ENCODE results near the gene CHPF. TPM values are rescaled to one million over a fixed set of nuclear protein-coding genes. Genes with fewer than 3 reads are reported as not detected.

Gene CHPF
- polyA plus RNA-seq, 1 donor, result 20.3 TPM

DNA sequence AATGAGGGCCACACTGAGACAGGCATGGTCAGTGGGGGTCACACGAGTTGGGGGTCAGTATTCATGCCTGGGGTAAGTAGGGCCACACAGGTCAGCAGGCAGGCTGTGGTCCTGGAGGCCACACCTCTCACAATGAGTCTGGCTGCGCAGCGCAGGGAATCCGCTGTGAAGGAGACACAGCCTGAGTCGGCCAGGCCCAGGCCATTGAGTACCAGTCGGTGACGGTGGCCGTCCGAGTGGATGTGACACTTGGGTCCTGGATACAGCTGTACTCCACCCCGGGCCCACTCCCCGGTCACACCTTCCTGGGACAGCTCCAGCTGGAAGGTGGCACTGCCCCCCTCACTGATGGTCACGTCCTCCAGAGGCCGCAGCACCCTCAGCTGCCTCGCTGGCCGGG is 10.7 kb upstream of the CHPF start:
- DNase-seq, result no peak

DNA sequence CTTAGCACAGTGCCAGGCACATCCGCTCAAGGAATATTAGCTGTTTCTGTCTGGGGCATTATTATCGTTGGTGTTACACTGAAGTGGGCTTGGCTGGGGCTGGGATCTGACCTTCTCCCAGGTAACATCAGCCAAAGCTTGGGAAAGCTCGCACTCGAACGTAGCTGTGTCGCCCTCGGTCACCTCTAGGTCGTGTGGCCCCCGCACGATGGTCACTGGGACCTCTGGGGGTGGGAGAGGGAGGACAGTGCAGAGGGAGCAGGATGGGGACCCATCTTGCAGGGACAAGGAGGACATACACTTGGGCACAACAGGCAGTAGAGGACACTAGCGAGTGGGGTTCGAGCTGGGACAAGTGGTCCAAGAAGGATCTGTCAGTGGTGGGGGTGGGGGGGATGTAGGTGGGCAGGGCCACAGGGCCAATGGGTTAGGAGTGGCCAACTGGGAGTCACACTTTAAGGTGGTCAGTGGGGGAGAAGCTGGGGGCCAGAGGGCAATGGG is 9.9 kb upstream of the CHPF start:
- DNase-seq, result no peak

DNA sequence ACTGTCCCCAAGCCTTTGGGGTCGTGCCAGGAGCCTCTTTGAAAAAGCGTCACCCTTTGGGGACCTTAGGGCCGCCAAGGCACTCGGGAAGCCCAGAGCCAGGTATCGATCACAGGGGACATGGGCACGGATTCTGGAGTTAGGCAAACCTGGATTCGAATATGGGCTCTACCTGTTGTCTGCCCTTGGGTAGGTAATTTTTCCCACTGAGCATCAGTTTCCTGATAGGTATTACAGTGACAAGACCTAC is 9.5 kb upstream of the CHPF start:
- DNase-seq, result no peak

DNA sequence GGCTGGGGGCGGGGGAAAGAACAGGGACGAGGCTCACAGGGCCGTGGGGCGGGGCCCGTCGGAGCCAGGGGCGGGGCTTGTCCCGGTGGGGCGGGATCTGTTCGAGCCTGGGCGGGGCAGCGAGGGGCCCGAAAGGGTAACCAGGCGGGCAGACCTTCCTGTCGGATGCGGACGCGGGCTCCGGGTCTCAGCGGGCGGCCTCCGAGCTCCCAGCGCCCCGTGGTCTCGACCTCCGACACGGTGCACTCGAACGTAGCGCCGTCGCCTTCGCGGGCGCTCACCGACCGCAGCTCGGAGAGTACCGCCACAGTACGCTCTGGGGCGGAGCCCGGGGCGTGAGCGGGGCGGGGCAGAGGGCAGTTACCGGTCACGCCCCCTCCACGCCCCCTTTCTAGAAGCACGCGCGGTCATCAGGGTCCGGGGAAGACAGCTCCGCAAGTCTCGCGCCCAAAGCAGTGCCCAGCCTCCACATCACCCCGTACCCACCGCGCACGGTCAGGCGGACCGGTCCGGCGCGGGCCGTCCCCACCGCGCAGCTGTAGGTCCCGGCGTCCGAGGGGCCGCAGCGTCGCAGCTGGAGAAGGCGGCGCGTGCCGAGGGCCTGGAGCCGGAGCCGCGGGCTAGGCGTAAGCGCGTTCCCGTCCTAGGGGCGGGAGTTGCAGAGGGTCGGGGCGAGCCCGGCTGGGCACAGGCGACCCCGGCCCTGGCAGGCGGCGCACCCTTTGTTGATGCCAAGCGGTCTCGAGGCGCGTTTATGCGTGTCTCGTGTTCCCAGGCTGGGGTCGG is 9.0 kb upstream of the CHPF start:
- DNase-seq, result peak; percentile 84

DNA sequence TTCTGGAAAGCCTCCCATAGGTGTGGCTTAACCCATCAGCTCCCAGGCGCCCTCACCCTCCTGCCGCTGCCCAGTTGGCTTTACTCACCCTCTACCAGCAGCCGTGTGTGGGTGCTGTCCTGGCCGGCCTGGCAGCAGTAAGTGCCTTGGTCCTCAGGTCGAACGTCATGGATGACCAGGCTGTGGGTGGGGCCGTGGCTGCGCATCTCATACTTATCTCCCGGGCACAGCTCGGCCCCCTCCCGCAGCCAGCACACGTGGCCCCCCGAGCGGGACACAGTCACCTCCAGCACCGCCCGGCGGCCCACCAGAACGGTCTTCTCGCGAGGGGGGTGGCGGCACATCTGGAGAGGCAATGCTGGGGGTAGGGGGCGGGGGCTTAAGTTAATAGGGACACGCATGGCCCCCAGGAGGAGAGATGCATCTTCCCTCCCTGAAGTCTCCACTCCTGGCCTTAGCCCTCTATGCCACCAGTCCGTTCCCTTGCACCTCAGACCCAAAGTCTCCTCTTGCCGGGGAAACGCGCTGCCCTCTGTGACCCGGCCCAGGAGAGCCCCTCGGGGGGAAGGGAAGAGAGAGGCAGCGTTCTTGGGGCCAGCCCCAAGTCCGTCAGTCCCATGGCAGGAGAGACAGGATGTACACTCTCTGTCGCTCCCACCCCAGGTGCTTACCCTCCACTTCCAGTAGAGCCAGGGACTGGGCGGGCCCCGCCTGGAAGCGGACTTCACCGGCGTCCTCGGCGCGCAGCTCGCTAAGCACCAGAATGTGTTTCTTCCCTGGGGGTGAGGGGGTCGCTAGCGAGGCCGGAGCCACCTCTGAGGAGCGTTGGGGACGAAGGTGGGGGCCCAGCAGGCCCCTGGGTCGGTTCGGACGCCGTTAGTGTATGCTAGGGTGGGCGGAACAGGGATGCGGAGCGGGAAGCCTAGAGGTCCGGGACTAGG is 8.1 kb upstream of the CHPF start:
- DNase-seq, result peak; percentile 79

DNA sequence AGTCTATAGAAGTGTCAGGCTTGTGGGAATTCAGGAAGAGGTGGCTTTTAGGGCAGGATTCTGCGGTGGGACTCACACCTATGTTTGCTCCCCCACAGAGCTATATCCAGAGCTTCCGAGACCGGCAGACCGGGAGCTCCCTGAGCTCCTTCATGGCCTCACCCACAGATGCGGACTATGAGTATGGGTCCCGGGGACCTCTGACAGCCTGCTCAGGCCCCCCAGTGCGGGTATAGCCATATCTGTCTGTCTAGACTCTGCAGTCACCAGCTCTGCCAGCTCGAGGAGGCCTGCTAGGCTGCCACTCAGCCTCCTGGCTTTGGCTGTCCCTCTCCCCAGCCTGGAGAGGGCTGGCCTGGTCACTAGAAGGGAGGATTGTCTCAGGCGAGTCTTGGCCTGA is 6.0 kb upstream of the CHPF start:
- DNase-seq, result no peak

DNA sequence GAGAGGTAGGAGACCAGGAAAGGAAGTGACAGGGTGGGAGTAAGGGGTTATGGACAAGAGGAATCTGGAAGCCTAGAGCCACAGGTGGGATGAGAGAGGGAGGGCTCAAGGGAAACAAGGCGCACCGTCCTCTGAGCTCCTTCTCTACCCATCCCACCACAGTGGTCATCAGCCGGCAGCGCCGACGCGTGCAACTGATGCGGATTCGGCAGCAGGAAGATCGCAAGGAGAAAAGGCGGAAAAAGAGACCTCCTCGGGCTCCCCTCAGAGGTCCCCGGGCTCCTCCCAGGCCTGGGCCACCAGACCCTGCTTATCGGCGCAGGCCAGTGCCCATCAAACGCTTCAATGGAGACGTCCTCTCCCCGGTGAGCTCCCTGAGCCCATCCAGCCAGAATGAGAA is 5.4 kb upstream of the CHPF start:
- no peak for DNase-seq

DNA sequence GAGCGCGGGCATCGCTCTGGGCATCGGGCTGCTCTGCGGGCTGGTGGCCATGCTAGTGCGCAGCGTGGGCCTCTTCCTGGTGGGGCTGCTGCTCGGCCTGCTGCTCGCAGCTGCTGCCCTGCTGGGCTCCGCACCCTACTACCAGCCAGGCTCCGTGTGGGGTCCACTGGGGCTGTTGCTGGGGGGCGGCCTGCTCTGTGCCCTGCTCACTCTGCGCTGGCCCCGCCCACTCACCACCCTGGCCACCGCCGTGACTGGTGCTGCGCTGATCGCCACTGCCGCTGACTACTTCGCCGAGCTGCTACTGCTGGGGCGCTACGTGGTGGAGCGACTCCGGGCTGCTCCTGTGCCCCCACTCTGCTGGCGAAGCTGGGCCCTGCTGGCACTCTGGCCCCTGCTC is 4.0 kb upstream of the CHPF start:
- DNase-seq, result no peak

DNA sequence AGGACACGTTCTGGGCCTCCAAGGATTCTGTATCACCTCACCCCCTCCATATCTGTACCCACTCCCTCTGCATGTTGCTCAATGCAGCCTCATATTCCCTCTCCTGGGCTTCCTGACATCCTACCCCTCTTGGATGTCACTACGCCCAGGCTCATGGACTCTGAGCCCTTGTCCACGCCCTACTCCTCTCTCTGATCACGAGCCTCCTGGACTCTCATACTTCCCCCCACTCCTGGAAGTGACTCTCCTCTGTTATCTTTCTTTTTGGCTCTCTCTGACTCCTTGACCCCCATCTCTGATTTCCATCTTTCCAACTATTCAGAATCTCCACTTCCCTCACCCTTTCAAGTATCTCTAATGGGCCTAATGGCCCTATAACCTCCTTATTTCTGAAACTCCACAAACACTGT is 2.3 kb upstream of the CHPF start:
- no peak for DNase-seq

DNA sequence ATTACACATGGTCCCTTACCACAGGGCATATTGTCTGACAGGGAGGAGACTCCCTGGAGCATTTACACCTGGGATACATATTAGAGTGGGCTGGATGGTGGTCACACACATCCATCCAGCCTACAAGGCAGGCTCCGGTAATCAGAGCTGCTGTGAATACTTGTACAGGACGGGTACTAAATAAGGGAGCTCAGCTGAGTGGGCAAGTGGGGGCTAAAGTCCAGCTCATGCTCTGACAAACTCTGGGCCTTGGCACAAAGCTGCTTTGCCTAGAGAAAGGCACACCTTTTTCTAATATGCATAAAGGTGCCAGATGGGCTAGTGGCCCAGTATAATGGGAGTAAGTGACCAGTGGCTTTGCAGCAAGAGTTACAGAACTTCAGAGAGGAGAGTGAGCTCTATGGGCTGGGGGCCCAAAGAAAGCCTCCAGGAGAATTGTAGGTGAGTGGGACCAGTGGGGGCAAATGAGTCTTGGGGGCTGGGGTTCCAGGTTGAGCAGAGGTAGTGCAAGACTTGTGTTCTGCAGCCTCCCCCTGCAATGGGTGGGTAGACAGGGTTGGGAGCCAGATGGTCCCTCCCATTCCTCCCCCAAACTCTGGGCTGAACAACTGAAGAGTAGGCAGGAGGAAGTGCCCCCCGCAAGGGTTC is 1.8 kb upstream of the CHPF start:
- no peak for DNase-seq

DNA sequence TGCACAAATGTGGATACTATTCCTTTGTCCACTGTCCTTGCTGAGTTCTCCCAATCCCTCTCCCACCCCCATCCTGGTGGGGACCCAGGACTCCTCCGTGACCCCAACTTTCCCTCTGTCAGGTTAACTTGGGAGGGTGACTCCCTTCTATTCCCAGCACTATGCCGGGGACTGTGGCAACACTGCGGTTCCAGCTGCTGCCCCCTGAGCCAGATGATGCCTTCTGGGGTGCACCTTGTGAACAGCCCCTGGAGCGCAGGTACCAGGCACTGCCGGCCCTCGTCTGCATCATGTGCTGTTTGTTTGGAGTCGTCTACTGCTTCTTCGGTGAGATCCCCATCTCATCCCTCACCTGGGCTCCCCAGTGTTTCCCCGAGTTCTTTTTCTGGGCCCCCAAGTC is 958 bp upstream of the CHPF start:
- no peak for DNase-seq

DNA sequence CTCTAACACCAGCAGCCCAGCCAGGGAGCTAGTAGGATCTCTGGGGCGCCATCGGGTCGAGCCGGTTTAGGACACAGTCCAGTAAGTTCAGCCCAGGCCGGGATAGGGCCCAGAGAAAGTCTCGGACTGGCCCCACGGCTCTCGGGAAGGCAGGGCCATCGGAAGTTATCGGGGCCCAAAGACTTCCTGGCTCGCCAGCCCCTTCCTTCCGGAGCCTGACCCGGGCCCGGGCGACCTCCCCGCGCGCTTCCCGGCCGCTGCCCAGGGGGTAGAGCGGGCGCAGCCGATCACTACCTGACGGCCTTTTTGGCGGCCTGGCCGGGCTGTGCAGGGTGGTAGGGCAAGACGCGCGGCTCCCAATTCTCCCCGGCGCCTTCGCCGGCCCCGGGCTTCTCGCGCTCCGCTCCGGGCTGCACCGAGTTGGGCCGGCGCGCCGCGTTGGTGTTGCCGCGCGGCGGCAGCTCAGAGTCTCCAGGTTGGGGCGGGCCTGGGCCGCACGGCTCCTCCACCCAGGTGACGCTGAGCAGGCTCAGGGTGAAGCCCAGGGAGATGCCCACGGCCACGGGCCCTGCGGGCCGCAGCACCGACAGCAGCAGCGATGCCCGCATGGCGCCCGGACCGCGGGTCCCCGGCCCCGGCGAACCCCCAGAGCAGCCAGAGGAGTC is 546 bp downstream of the CHPF start:
- DNase-seq, result no peak

DNA sequence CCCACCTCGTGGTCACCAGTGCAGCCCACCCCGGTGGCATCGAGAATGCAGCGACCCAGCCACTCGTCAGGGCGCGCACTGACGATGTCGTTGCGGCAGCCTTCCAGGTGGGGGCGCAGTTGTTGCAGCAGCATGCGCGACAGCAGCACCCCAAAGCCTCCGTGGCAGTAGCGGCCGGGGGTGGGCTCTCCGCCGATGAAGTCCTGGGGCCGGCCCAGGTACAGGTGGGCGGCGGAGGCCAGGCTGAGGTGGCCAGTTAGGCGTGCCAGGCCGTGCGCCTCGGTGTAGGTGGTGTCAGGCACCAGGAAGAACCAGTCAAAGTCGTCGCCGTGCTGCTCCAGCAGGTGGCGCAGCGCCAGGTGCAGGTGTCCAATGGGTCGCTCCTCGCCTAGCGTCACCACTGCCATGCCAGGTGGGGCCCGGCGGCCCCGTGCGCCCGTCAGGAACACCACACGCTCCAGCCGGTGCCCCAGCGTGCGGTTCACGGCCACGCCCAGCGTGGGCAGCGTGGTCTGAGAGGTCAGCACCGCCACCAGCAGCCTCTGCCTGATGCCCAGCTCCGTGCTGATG is 1.9 kb downstream of the CHPF start:
- peak; percentile 77 for DNase-seq

DNA sequence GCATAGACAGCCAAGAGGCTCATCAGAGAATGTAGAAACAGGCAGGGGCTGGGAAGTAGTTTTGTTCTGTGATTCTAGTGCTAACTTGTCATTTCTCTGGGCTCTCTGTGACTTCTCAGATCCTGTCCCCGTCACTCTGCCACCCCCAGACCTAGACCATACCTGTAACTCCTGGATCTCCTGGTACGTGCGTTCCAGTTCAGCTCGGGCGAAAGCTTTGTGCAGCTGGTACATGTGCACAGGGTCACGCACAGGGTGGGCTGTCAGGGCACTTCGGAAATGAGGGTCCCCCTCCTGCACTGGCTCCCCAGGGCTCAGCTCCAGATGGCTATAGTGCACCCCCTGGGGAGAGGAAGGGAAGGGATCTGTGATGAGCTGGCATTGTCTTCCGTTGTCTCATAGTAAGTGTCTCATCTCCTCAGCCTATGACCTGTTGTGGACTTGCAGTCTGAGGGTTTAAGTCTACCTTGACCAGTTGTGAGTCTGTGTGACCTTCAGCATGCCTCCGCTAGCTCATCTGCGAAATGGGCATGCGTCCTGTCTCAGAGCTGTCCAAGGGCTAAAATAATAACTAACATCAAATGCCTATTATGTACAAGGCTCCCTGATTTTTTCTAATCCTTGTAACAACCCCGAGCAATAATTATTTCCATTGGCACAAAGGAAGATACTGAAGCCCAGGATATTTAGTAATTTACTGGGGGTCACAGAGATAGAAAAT is 2.7 kb downstream of the CHPF start:
- DNase-seq, result no peak

DNA sequence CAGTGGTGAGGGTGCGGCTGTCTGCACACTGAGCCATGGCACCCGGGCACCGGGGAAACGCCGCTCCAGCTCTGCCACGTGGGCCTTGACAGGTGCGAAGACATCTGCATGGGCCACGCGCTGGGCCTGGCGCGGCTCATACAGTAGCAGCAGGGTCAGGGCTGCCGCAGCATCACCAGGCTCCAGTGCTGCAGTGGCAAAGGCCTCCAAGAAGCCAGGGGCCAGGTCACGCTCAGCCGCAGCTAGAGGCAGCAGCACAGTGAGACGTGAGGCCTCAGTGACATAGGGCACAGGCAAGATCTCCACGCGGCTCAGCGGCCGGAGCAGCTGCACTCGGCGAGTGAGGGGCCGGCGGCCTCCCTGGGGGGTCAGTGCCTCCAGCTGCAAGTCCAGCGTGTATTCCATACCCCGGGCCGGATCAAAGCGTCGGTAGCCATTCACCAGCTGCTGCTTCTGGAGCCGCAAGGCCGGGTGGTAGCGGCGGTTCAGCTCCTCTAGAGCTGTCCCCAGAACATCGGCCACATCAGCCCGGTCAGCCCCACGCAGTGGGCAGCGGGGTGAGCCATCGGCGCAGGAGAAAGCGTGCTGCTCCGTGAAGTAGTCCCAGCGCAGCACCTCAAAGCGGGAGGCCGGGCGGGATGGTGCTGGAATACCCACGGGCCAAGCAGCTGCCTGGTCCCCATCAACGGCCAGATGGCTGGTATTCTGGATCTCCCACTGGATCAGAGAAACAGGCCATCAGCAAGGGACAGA is 3.5 kb downstream of the CHPF start:
- DNase-seq, result no peak

DNA sequence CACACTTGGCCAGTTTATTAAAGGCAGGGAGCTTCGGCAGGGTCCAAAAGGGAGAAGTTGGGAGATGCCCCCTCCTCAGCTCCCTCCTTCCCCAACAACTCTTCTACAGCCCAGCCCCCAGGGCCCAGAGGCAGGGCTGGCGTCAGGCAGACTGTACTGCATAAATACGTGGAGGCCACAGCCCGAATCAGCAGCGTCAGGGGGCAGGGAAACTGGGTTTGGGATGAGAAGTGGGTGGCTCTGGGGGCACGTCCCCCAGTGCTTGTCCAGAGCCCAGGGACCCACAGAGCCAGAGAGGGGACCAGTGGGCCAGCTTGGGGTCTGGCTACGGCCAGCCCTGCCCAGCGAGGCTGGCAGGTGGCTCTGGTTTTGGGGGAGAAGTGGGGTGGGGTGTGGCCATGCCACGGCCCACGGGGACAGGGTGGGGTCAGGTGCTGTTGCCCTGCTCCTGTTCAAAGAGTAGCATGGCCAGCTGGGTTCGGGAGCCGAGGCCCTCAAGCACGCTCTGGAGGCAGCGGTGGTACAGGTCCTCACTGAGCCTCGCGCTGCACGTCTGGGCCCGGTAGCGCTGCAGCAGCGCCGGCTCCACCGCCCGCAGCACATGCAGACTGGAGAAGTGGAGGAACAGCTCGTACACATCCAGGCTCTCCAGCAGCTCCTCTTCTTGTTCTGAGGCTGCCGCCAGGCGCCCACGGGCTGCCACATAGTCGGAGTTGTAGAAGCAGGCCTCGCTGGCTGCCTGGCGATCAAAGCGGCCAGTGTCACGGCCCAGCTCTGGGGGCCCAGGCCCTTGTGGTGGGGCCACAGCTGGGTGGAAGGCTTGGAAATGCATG is 4.4 kb downstream of the CHPF start:
- DNase-seq, result no peak

DNA sequence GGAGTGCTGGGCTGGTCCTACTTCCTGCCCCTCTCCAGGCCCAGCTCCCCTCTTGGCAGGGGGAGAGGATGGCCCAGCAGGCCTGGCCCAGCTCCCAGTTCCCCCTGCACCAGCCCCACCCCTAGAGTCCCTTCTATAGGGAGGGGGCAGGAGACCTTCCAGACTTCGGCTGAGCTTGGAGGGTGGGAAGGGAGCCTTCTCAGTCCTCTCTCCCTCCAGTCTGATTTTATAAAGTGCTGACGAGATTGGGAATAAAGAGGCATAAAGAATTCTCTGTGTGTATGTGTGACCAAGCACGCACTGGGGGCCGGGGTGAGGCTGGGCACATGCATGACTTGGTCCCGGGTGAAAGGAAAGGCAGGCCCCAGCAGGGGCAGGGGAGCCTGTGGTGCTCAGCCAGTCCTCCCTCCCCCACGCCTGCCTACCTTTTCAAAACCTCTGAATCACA is 5.1 kb downstream of the CHPF start:
- no peak for DNase-seq

DNA sequence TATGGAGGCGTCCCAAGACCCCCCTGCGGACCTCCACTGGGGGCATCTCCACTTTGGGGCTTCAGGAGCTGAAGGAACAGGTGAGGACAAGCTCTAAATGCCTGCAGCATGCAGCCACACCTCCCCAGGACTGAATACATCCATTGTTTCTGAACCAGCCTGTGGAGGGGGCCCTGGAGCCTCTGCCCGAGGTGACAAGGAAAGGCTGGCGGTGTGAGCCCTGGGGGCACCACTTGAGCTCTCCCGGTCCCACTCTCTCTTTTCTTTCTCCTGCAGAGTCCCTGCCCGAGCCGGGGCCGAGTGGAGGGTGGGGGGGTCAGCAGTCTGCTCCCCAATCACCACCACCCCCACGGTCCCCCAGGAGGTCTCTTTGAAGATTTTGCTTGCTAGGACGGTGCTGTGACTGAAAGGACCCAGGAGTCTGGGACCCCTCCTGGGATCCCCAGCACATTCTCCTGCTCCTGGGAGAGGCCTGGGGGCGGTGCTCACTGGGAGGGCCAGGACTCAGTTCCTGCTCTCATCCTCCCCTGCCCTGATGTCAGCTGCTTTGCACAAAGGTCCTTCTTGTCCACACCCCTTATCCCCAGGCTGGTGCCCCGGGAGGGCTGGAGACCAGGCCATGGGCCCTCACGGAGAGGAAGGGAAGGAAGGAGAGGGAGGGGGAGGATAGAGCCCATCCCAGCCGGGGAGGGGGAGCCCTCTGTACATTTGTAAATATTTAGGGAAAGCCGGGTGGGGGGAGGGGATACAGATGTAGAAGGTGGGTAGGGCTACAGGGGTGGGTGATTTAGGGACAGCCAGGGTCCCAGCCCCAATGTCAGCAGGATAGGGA is 5.7 kb downstream of the CHPF start:
- no peak for DNase-seq

DNA sequence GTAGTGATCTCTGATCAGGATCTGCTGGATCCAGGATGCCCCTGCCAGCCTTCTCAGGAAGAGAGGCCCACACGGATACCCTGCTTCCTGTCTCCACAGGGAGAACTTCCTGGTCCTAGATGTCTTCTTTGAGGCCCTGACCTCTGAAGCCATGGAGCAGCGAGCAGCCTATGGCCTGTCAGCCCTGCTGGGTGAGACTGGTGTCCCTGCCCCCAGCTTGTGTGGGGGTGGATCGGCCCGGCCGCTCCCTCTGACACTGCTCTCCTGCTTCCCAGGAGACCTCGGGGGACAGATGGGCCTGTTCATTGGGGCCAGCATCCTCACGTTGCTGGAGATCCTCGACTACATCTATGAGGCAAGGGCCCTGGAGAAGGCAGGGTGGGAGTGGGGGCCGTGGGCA is 6.6 kb downstream of the CHPF start:
- DNase-seq, result no peak

Data from left kidney (tissue), 2 donors.